8988T (cell line): ENCODE measurements around the gene SENP1.

Source experiments
- DNase-seq: peaks from one replicate; pipeline ENCODE4 v3.0.0; 2011

SENP1 gene

GRCh38 chr12:48015129-48015528 is 90.8 kb downstream of the SENP1 start:
- DNase-seq = no peak

GRCh38 chr12:48013287-48013686 is 92.6 kb downstream of the SENP1 start:
- DNase-seq = no peak

DNA sequence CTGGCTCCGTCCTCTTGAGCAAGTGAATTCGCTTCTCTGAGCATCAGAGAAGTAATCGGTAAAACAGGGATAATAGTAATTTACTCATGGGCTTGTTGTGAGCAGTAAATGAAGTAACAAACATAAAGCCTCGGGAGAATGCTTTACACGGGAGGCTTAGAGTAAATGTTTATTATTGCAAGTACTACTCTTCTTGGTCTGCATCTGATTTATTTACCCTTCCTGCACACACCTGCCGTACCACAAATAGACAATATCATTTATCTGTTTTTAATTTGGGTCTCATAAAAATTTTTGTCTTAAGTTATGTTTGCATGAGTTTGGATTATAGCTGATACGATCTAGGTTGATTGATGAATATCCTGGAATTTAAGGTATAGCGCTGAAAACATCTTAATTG is 93.8 kb downstream of the SENP1 start:
- DNase-seq = no peak

GRCh38 chr12:48010366-48010970 is 95.4 kb downstream of the SENP1 start:
- no peak for DNase-seq

- DNase-seq = no peak
These were observed 96.4 kb downstream of the SENP1 start for GRCh38 chr12:48009471-48009870.

GRCh38 chr12:48008950-48009349 is 96.9 kb downstream of the SENP1 start:
- no peak for DNase-seq

GRCh38 chr12:48008349-48008748 is 97.5 kb downstream of the SENP1 start:
- DNase-seq = no peak

DNA sequence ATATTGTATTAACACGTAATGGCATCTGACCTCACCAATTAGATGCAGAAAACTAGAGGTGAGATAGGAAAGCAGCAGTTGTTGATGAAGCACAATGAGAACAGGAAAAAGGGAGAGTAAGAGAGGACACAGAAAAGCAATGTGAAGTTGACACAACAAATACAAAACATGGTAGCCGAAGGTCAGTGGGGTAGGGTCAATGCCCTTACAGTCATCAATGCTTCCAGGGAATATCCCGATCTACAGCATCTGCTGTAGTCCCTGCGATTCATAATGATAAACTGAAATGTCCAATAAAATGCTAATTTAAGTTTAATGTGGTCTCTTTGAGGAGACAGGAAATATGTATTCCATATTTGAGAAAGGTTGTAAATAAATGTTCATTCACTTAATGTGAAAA is 98.7 kb downstream of the SENP1 start:
- DNase-seq = no peak

DNA sequence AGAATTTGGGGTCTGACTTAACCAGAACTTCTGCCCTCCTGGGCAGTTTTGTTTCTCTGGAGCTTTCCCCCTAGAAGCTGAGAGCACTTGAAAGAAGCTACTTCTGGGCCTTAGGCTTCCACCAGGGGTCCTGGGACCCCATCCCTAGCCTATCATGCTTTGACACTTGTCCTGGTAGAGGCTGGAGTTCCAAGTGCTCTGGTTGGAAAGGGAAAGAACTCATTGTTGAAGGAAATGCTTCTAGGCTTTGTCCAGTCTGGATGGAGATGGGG is 100.2 kb downstream of the SENP1 start:
- no peak for DNase-seq

GRCh38 chr12:48005001-48005749 is 100.7 kb downstream of the SENP1 start:
- DNase-seq = no peak

DNA sequence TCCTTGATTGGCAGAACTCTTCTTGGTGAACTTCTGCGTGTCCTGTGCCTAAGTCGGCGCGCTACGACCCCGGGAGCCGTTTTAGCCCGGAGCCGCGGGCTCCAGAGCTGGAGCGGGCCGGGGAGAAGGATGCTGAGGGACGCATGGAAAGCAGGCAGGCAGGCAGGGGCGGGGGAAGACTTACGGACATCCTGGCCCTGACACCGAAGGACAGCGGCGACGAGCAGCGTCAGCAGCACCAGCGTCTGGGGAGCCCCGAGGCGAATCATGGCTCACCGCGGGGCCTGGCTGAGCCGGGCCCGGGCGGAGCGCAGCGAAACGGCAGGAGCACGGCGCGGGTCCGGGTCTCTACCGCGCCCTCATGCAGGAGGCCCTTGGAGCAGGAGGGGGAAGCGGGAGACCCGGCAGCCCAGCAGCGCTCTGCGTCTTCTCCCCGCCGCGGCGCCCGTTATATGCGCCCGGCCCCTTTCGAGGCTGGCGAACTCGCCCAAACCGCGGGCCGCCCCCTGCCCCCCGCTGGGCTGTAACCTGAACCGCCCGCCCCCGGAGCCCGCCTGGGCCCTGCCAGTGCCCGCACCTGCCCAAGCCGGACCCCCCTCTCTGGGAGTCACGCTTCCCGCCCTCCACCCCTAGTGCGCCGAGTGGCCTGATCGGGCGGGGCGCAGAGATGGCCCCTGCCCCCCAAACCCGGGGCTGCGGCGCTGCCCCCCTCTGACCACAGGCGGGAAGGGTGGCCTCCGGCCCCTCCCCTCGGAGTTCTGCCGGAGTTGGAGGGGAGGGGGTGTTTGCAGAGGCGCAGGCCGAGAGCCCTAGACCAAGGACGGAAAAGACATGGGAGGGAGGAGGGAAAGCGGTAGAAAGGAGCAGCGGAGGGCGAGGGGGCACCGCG is 101.6 kb downstream of the SENP1 start, which contains the start of gene COL2A1:
Gene COL2A1, minus strand, starts transcription at position 424 of the 889 bp plus-strand sequence. Its CDS starts 155 bp downstream, at position 269.
- DNase-seq = no peak

DNA sequence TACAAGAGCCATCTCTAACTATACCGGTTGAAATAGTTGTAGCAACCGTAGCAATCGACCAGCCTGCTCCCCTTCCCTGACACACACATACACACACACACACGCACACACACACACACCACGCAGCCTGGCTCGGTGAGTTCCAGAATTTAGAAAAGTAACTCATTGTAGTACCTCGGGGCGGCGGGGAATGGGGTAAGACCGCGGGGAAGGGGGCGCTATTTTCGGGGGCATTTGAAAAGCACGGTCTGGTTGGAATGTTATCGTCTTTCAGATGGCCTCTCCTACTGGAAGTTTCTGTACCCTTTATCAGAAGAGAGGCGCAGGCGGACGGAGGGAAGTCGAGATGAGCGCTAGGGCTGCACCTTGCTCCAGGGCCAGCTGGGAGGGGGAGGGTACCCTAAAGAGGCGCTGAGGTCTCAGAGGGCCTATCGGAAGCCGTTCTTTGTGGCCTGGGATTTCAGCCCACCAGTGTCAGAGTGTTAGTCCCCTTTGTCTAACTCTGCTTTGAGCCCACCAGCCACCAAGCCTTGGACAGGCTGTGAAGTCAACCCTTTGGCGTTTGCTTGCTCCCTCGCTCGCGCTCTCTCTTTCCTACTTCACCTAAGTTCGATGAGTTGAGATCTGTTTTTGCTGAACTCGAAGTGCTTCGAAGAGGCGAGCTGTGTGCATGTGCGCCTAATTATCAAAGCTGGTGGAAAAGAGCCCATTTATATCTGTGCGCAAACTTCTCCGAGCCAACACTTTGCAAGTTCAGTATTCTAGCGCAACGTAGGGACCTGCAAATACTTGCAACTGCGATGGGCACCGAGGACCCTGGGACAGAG is 102.4 kb downstream of the SENP1 start:
- no peak for DNase-seq

DNA sequence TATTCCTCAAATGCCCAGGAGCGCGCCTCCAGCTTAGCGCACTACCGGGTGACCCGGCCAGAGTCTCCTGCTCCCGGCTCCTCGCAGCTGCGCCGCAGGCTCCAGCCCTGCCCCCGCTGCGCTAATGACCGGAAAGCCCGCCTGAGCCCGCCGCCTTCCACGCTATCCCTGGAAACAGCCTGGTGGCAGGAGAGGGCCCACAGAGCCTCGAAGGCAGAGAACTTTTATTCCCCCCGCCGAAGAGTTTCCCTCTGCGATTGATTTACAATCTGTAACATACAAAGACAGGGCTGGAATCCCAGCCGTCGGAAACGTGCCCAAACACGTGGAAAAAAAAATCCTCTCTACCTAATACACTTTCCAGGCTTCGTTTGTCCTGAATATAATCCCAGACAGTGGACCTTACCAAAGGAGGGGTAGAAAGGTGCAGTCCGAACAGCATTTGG is 103.1 kb downstream of the SENP1 start:
- no peak for DNase-seq

DNA sequence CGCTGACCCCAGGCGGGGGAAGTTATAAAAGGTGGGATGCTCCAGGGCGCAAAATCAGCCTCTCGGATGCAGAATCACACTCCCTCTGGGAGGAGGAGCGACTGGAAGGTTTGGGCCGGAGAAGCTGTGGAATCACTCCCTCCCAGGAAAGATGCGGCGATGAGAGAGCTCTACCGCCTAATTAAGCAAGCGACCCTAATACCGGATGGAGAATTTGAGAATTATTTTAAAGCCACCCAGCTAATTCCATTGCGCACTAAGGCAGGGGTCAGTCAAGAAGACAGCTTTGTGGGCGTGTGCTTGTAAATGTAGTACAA is 103.5 kb downstream of the SENP1 start:
- peak; percentile 57 for DNase-seq

- DNase-seq = peak; percentile 83
These were observed 104.1 kb downstream of the SENP1 start for GRCh38 chr12:48001505-48002413.

DNA sequence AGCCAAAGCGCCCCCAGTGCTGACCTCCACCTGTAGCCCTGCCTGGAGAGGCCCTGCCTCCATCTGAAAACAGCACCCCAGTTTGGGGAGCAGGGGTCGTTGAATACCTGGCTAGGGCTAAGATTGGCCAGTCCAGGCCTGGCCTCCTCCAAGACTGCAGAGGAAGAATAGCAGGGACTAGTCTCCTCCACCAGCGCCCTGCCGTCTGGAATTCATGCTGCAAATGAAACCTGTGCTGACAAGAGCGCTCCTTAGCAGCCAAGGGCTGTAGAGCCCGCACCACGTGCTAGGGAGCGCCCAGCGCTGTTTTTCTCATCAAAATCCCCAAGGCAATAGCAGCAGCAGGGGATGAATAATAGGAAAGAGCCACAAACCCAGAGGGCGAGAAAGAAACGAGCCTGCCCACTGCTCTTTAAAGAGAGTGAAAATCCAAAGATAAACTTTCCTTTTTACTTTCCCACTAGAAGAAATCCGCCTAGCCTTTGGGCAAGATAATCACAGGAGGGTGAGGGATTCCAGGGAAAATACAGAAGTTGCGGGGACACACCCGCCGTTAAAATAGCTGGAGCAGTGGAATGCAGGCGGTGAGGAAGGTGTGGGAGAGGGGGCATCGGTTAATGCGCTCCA is 104.9 kb downstream of the SENP1 start:
- DNase-seq = peak; percentile 62

DNA sequence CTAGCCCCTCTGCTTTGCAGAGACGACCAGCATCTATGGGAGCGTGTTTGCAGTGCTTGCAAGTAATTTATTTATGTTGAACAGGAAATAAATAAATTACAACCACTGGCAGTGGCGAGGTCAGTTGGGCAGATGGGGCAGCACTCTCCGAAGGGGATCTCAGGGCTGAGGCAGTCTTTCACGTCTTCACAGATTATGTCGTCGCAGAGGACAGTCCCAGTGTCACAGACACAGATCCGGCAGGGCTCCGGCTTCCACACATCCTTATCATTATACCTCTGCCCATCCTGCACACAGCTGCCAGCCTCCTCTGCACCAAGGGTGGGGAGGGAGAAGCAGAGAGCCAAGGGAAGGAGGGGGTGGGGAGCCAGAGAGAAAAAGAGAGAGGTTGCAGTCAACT is 106.1 kb downstream of the SENP1 start:
- no peak for DNase-seq

DNA sequence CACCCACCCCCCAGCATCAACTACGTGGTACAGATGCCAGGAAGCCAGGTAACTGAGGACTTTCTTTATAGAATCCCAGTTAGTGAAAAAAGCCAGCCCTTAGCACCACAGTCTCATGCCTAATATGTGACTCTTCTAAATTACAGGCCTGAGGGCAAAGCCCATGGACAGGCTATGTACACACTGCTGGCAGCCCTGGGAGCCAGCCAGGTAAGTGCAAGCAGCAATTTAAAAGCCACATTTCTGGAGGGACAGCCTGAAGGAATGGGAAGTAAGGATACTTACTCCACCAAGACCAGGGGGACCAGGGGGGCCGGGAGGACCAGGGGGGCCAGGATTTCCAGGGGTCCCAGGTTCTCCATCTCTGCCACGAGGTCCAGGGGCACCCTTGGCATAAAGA is 108.6 kb downstream of the SENP1 start:
- DNase-seq = no peak

DNA sequence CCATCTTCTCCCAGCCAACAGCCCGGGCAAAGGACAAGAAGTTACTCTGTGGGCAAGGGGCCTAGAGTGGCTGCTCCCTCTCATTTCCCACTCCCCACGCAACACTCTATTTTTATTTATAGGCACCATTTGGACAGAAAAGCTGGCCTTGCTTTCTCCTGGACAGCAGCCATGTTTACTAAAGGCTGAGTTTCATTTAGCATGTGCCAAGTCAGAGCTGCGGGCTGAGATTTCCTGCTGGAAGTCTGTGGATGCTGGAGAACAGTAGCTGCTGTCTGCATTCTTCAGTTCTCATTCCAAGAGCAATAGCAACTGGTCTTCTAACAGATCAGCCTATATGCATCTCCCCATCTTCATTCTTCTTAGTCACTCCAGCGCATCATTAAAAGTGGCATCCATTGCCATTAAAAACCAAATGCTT is 109.9 kb downstream of the SENP1 start:
- DNase-seq = no peak

GRCh38 chr12:47993491-47993890 is 112.4 kb downstream of the SENP1 start:
- no peak for DNase-seq
